ENCODE data around the gene ELOF1.

DNA sequence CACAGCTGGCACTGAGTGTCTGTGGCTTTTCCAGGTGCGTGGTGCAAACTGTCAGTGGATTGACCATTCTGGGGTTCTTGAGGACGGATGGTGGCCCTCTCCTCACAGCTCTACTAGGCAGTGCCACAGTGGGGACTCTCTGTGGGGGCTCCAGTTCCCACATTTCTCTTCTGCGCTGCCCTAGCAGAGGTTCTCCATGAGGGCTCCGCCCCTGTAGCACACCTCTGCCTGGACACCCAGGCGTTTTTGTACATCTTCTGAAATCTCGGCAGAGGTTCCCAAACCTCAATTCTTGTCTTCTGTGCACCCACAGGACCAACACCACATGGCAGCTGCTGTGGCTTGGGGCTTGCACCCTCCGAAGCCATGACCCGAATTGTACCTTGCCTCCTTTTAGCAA is 47.5 kb upstream of the ELOF1 start:
- TF ChIP-seq EP300 (IDR thresholded peaks at IDR 0.05): no peak
- TF ChIP-seq POLR2A (IDR thresholded peaks at IDR 0.05): no peak
- TF ChIP-seq, protein P1, sequence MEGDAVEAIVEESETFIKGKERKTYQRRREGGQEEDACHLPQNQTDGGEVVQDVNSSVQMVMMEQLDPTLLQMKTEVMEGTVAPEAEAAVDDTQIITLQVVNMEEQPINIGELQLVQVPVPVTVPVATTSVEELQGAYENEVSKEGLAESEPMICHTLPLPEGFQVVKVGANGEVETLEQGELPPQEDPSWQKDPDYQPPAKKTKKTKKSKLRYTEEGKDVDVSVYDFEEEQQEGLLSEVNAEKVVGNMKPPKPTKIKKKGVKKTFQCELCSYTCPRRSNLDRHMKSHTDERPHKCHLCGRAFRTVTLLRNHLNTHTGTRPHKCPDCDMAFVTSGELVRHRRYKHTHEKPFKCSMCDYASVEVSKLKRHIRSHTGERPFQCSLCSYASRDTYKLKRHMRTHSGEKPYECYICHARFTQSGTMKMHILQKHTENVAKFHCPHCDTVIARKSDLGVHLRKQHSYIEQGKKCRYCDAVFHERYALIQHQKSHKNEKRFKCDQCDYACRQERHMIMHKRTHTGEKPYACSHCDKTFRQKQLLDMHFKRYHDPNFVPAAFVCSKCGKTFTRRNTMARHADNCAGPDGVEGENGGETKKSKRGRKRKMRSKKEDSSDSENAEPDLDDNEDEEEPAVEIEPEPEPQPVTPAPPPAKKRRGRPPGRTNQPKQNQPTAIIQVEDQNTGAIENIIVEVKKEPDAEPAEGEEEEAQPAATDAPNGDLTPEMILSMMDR (IDR thresholded peaks at IDR 0.05): no peak
- no peak for TF ChIP-seq POLR2AphosphoS5 (IDR thresholded peaks at IDR 0.05)
